Nephron (organoid): ENCODE measurements around the gene GEMIN8.

Experiments used
- H3K27ac Mint-ChIP-seq, 3 experiments: 2 replicates each; pipeline ENCODE4 v1.8.0; 2020; ENCODE audit warnings: mixed read lengths in 3 of 3, mild to moderate bottlenecking in 2 of 3, moderate library complexity in 1 of 3
- H3K27me3 Mint-ChIP-seq: 2 replicates; pipeline ENCODE4 v1.8.0; 2021; ENCODE audit warnings: low read depth, mild to moderate bottlenecking, moderate library complexity, mixed read lengths
- H3K36me3 Mint-ChIP-seq: 2 replicates; pipeline ENCODE4 v1.8.0; 2020; ENCODE audit warnings: low read depth, mixed read lengths
- H3K4me1 Mint-ChIP-seq: 2 replicates; pipeline ENCODE4 v1.8.0; 2020; ENCODE audit warnings: mixed read lengths
- H3K4me3 Mint-ChIP-seq, 3 experiments: 2 replicates each; pipeline ENCODE4 v1.8.0; 2020; ENCODE audit warnings: mild to moderate bottlenecking in 3 of 3, mixed read lengths in 3 of 3, moderate library complexity in 2 of 3
- H3K9me3 Mint-ChIP-seq: 2 replicates; pipeline ENCODE4 v1.8.0; 2020; ENCODE audit warnings: mixed read lengths
- TF ChIP-seq, protein P1 (sequence below), 3 experiments: fragments of 200-600 bp; sonication (generic); IDR thresholded peaks; one replicate each; pipeline ENCODE4 v1.5.0; 2021; ENCODE audit warnings: antibody characterized with exemption in 3 of 3; ENCODE audit not compliant: unreplicated experiment in 3 of 3

The GEMIN8 gene

DNA sequence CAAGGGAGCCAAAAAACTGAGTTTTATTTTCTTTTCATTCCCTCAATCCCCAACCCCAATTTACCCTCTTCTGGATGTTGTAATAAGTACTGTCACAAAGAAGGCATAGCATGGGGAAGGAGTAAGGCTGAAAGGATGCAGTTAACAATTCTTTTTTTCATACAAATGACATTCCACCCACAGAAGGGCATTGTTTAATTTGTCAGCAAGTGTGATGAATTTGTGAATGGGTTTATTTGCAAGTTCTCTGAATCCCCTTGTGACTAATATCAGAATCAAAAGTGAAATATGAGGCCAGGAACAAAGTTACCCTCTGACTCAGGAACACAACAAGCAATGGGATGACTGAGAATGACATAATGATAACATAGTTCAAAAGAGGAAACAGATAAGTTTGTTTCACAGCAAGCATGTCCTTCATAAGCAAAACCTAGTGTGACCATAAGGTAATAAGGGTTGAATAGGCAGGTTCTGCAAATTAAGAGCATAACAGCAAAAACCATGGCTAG lies 2.1 kb downstream of the GEMIN8 start:
- Mint-ChIP-seq H3K27me3 (no peaks in the 10 kb centered on the region), H3K4me1 (peaks cover 13% of the 10 kb centered on the region)

DNA sequence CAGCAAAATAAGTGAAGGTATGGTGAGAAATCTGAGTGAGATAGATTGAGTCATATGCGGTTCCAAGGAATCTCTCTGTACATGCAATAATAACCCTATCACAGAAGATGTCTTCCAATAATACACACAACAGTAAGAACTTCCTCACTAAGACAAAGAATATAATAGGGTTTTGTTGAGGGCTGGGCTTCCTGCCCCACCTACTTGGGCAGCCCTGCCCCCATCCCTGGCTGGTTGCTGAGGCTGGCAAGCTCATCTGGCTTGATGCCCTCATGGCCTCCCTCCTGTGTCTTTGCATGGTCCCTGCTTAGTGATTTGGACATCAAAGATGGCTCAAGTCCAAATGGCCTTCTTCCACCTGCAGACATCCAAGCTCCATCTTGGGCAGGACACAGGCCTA lies 2.7 kb downstream of the GEMIN8 start:
- peaks cover 13% of the 10 kb centered on the region for H3K4me1 Mint-ChIP-seq
- no peak overlapping the region for H3K27ac Mint-ChIP-seq
- H3K27me3 Mint-ChIP-seq = no peaks in the 10 kb centered on the region
- H3K4me3 Mint-ChIP-seq = no peak overlapping the region
- TF ChIP-seq, protein P1, sequence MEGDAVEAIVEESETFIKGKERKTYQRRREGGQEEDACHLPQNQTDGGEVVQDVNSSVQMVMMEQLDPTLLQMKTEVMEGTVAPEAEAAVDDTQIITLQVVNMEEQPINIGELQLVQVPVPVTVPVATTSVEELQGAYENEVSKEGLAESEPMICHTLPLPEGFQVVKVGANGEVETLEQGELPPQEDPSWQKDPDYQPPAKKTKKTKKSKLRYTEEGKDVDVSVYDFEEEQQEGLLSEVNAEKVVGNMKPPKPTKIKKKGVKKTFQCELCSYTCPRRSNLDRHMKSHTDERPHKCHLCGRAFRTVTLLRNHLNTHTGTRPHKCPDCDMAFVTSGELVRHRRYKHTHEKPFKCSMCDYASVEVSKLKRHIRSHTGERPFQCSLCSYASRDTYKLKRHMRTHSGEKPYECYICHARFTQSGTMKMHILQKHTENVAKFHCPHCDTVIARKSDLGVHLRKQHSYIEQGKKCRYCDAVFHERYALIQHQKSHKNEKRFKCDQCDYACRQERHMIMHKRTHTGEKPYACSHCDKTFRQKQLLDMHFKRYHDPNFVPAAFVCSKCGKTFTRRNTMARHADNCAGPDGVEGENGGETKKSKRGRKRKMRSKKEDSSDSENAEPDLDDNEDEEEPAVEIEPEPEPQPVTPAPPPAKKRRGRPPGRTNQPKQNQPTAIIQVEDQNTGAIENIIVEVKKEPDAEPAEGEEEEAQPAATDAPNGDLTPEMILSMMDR (IDR thresholded peaks at IDR 0.05; ENCODE audit: unreplicated experiment in 3 of 3) = no peak
- H3K9me3 Mint-ChIP-seq = peaks cover 2% of the 10 kb centered on the region
- peaks cover 4% of the 10 kb centered on the region for H3K36me3 Mint-ChIP-seq

More for the DNA sequence above, 2.1 kb downstream of the GEMIN8 start:
- peak overlapping the region in 1 of 3 experiments; percentile 90 for H3K27ac Mint-ChIP-seq
- peak overlapping the region; percentile 10 to 39 (median 11) for H3K4me3 Mint-ChIP-seq
- H3K36me3 Mint-ChIP-seq = no peaks in the 10 kb centered on the region
- TF ChIP-seq, protein P1 (IDR thresholded peaks at IDR 0.05; ENCODE audit: unreplicated experiment in 3 of 3) = no peak
- no peaks in the 10 kb centered on the region for H3K9me3 Mint-ChIP-seq

DNA sequence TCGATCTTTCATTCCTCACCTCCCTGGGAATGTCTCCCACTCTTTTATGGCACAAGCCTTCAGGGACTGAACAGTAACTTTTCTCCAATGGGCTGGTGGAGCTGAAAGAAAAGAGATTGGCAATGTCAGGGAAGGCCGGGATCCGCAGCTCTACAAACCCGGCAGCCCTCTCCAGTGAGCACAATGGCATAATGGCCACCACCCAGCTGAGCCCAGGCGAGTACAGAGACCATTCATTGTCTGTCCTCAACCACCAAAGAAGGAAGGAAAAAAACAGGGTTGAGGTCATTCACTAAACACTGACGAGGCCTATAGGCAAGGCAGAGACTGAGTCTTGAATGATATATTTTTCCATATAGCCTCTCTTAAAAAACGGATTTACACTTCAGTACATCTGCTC lies 3.6 kb downstream of the GEMIN8 start:
- Mint-ChIP-seq H3K4me3 (peak overlapping the region in 1 of 3 experiments; percentile 34), H3K36me3 (peaks cover 7% of the 10 kb centered on the region), H3K27me3 (no peaks in the 10 kb centered on the region), H3K4me1 (peaks cover 13% of the 10 kb centered on the region), H3K27ac (no peak overlapping the region), H3K9me3 (peaks cover 2% of the 10 kb centered on the region)
- TF ChIP-seq, protein P1 (IDR thresholded peaks at IDR 0.05; ENCODE audit: unreplicated experiment in 3 of 3) = no peak

DNA sequence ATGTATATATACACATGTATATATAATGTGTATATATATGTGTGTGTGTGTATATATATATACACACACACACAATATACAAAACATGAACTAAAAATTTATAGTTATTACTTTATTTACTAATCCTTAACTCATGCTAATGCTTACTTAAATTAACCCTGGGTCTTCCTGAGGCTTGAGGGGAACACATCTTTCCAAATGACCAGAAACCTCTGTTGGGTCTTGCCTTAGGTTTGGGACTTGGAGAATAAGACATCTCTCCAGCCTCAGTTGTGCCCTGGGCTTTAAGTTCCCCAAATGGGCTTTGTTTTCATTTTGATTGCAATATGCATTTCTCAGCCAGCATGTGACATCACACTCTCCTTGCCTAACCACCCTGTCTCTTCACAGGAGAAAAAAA lies 7.7 kb downstream of the GEMIN8 start:
- Mint-ChIP-seq H3K27me3 (no peaks in the 10 kb centered on the region), H3K4me3 (no peak overlapping the region), H3K4me1 (peaks cover 4% of the 10 kb centered on the region), H3K9me3 (peaks cover 2% of the 10 kb centered on the region), H3K36me3 (peaks cover 37% of the 10 kb centered on the region), H3K27ac (no peak overlapping the region)
- TF ChIP-seq, protein P1 (IDR thresholded peaks at IDR 0.05; ENCODE audit: unreplicated experiment in 3 of 3) = no peak

DNA sequence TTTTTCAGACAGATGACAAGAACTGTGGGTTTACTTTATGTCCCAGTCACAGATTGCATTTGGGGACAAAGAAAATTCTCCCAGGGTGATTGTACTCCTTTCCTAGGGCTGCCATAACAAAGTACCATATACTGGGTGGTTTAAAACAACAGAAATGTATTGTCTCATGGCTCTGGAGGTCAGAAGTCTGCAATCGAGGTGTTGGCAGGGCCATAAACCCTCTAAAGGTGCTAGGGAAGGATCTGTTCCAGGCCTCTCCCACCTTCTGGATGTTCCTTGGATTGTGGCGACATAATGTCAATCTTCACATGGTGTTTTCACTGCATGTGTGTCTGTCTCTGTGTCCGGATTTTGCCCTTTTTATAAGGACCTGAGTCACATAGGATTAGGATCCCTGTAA lies 12.3 kb downstream of the GEMIN8 start:
- H3K4me1 Mint-ChIP-seq = peaks cover 4% of the 10 kb centered on the region
- TF ChIP-seq, protein P1 (IDR thresholded peaks at IDR 0.05; ENCODE audit: unreplicated experiment in 3 of 3) = no peak
- H3K27me3 Mint-ChIP-seq = no peaks in the 10 kb centered on the region
- H3K9me3 Mint-ChIP-seq = peaks cover 6% of the 10 kb centered on the region
- no peak overlapping the region for H3K27ac Mint-ChIP-seq
- no peak overlapping the region for H3K4me3 Mint-ChIP-seq
- H3K36me3 Mint-ChIP-seq = peaks cover 63% of the 10 kb centered on the region

DNA sequence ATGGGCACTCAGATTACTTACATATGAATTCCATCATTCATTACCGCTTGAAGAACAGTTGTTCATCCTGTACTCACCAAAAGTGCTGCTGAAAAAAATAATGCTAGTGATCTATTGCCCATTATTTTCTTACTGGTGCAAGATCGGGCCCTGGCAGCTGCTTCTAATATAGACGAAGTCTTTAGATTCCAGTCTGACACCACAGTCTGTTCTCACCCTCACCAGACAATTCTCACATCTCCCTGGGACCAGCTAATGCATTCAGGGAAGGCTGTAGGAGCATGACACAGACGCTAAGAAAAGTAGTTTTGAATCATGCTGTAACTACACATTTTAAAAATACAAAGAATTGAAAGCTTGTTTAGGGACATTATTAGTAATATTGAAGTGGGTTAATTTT lies 13.8 kb downstream of the GEMIN8 start:
- peaks cover 4% of the 10 kb centered on the region for H3K9me3 Mint-ChIP-seq
- peaks cover 58% of the 10 kb centered on the region for H3K36me3 Mint-ChIP-seq
- H3K27me3 Mint-ChIP-seq = no peaks in the 10 kb centered on the region

More for the DNA sequence above, 13.8 kb downstream of the GEMIN8 start:
- no peak overlapping the region for H3K4me3 Mint-ChIP-seq
- peaks cover 4% of the 10 kb centered on the region for H3K4me1 Mint-ChIP-seq
- TF ChIP-seq, protein P1 (IDR thresholded peaks at IDR 0.05; ENCODE audit: unreplicated experiment in 3 of 3) = no peak
- peak overlapping the region; percentile 45 to 68 (median 53) for H3K27ac Mint-ChIP-seq
